IMR-90 (cell line): ENCODE measurements around the gene RFTN1. TPM values are rescaled to one million over a fixed set of nuclear protein-coding genes. Genes with fewer than 3 reads are reported as not detected.

ENCODE experiments used
- ATAC-seq: fragments of 200-7000 bp; cut with Tn5 transposase; 2 replicates; pipeline ENCODE4 v1.9.1; 2020; ENCODE audit warnings: low read depth, mild to moderate bottlenecking, moderate library complexity
- BruUV-seq: library from RNA; stranded (reverse); fragments of 400-500 nt; replicated peaks from 2 replicates; lab custom pipeline; 2021; lab: Mats Ljungman, UMichigan
- CTCF ChIA-PET: fragments of 300-600 bp; formaldehyde crosslinking; extraction: SDS; loops from one replicate; lab custom pipeline; 2021; ENCODE audit warnings: antibody characterized with exemption; lab: Yijun Ruan, JAX
- POLR2A ChIA-PET: fragments of 300-600 bp; sonication (Branson Sonifier 250); formaldehyde crosslinking; loops from one replicate; lab custom pipeline; 2022; ENCODE audit warnings: antibody characterized with exemption; ENCODE audit not compliant: unreplicated experiment; lab: Charles Lee
- DNase-seq: peaks from one replicate; pipeline ENCODE4 v3.0.0; 2013
- H2AFZ ChIP-seq: replicated peaks from 2 replicates; pipeline ENCODE3; 2013; ENCODE audit warnings: low read length, mild to moderate bottlenecking; ENCODE audit not compliant: poor library complexity
- H2AK5ac ChIP-seq: 2 replicates; pipeline ENCODE4 v1.6.1; 2013; ENCODE audit warnings: low read depth, low read length, inconsistent platforms
- H2AK9ac ChIP-seq: replicated peaks from 2 replicates; pipeline ENCODE3; 2013; ENCODE audit warnings: mild to moderate bottlenecking, low read depth, low read length, moderate library complexity; ENCODE audit not compliant: poor library complexity
- H2BK120ac ChIP-seq: 2 replicates; pipeline ENCODE4 v1.6.1; 2013; ENCODE audit warnings: low read depth, low read length, inconsistent platforms
- H2BK15ac ChIP-seq: 3 replicates; pipeline ENCODE4 v1.6.1; 2013; ENCODE audit warnings: low read depth, low read length, inconsistent platforms
- H2BK20ac ChIP-seq: 2 replicates; pipeline ENCODE4 v1.6.1; 2013; ENCODE audit warnings: low read depth, mild to moderate bottlenecking, inconsistent platforms, low read length, moderate library complexity
- H2BK5ac ChIP-seq: 2 replicates; pipeline ENCODE4 v1.6.1; 2013; ENCODE audit warnings: mild to moderate bottlenecking, low read depth, low read length, inconsistent platforms; ENCODE audit not compliant: poor library complexity, severe bottlenecking
- H3K14ac ChIP-seq: replicated peaks from 2 replicates; pipeline ENCODE4 v1.6.1; 2013; ENCODE audit warnings: low read depth, low read length, inconsistent platforms
- H3K18ac ChIP-seq: 2 replicates; pipeline ENCODE4 v1.6.1; 2013; ENCODE audit warnings: low read depth, low read length, control low read depth
- H3K23ac ChIP-seq: 2 replicates; pipeline ENCODE4 v1.6.1; 2013; ENCODE audit warnings: low read depth, low read length, inconsistent platforms
- H3K27ac ChIP-seq: 2 replicates; pipeline ENCODE4 v1.5.1; 2013; ENCODE audit warnings: mild to moderate bottlenecking, control low read depth, low read length; ENCODE audit not compliant: insufficient read depth
- H3K27me3 ChIP-seq: 2 replicates; pipeline ENCODE4 v1.6.1; 2013; ENCODE audit warnings: low read length; ENCODE audit not compliant: control insufficient read depth, insufficient read depth
- H3K36me3 ChIP-seq: 2 replicates; pipeline ENCODE4 v1.6.1; 2013; ENCODE audit warnings: low read length, mixed read lengths; ENCODE audit not compliant: control insufficient read depth, insufficient read depth
- H3K4ac ChIP-seq: 2 replicates; pipeline ENCODE4 v1.6.1; 2013; ENCODE audit warnings: low read depth, low read length, inconsistent platforms
- H3K4me1 ChIP-seq: 2 replicates; pipeline ENCODE4 v1.6.1; 2013; ENCODE audit warnings: low read length, mixed read lengths; ENCODE audit not compliant: control insufficient read depth, insufficient read depth
- H3K4me2 ChIP-seq: 2 replicates; pipeline ENCODE4 v1.6.1; 2013; ENCODE audit warnings: low read depth, mild to moderate bottlenecking, control low read depth, low read length, moderate library complexity
- H3K4me3 ChIP-seq: 2 replicates; pipeline ENCODE4 v1.5.1; 2013; ENCODE audit warnings: low read depth, mild to moderate bottlenecking, control low read depth, low read length, moderate library complexity; ENCODE audit not compliant: insufficient read depth
- H3K56ac ChIP-seq: 2 replicates; pipeline ENCODE4 v1.6.1; 2013; ENCODE audit warnings: low read length, inconsistent platforms; ENCODE audit not compliant: insufficient read depth; ENCODE audit errors: extremely low read depth
- H3K79me1 ChIP-seq, 2 experiments: 2 replicates each; pipeline ENCODE4 v1.6.1; 2013; ENCODE audit warnings: low read length in 2 of 2, inconsistent platforms in 1 of 2, low read depth in 1 of 2
- H3K9ac ChIP-seq: 2 replicates; pipeline ENCODE4 v1.6.1; 2013; ENCODE audit warnings: low read depth, low read length, control low read depth
- H3K9me1 ChIP-seq: 2 replicates; pipeline ENCODE4 v1.6.1; 2013; ENCODE audit warnings: low read length, inconsistent platforms; ENCODE audit not compliant: insufficient read depth
- H3K9me3 ChIP-seq: 2 replicates; pipeline ENCODE4 v1.6.1; 2013; ENCODE audit warnings: low read length; ENCODE audit not compliant: control insufficient read depth, insufficient read depth
- H4K20me1 ChIP-seq: 2 replicates; pipeline ENCODE4 v1.6.1; 2013; ENCODE audit warnings: low read length, inconsistent platforms; ENCODE audit not compliant: insufficient read depth
- H4K5ac ChIP-seq: 2 replicates; pipeline ENCODE4 v1.6.1; 2013; ENCODE audit warnings: mild to moderate bottlenecking, low read depth, low read length, control low read depth
- H4K8ac ChIP-seq, 2 experiments: 2 replicates each; pipeline ENCODE4 v1.6.1; 2013; ENCODE audit warnings: low read depth in 2 of 2, low read length in 2 of 2, control low read depth in 1 of 2, inconsistent platforms in 1 of 2
- H4K91ac ChIP-seq: 2 replicates; pipeline ENCODE4 v1.6.1; 2013; ENCODE audit warnings: low read depth, low read length, inconsistent platforms; ENCODE audit not compliant: insufficient read depth
- CHD1 ChIP-seq: IDR thresholded peaks from 2 replicates; pipeline ENCODE4 v1.6.1; 2012; ENCODE audit warnings: low read depth, low read length, improper control_type of control experiment
- MAZ ChIP-seq: IDR thresholded peaks from 2 replicates; pipeline ENCODE4 v1.6.1; 2012; ENCODE audit warnings: low read depth, mild to moderate bottlenecking, low read length, improper control_type of control experiment, moderate library complexity, borderline replicate concordance
- MXI1 ChIP-seq: IDR thresholded peaks from 2 replicates; pipeline ENCODE4 v1.6.1; 2012; ENCODE audit warnings: low read depth, mild to moderate bottlenecking, low read length, moderate library complexity, borderline replicate concordance
- POLR2A ChIP-seq: IDR thresholded peaks from 2 replicates; pipeline ENCODE4 v1.6.1; 2012; ENCODE audit warnings: mild to moderate bottlenecking, low read depth, low read length
- RAD21 ChIP-seq: IDR thresholded peaks from 2 replicates; pipeline ENCODE4 v1.6.1; 2012; ENCODE audit warnings: low read length, improper control_type of control experiment
- SMC3 ChIP-seq: fragments of 150-350 bp; IDR thresholded peaks from 2 replicates; pipeline ENCODE4 v1.6.1; 2016; ENCODE audit warnings: low read depth, mild to moderate bottlenecking, antibody characterized with exemption, low read length, moderate library complexity
- WGBS, 2 experiments: methylation state at CpG; one replicate each; pipeline versions ENCODE4 v1.1.5 to v1.1.7; 2013; ENCODE audit warnings: missing lambda C conversion rate in 2 of 2; ENCODE audit not compliant: insufficient read length in 1 of 2; ENCODE audit errors: extremely low coverage in 2 of 2; 5-methylcytosine and 5-hydroxymethylcytosine counted together
- dilution Hi-C: fragments of 300-500 bp; cut with HindIII; formaldehyde crosslinking; loops from one replicate; pipeline ENCODE4 v1.14.3; 2018; ENCODE audit warnings: low sequenced_read_pairs; ENCODE audit not compliant: unreplicated experiment
- in situ Hi-C: fragments of 300-500 bp; cut with MboI; formaldehyde crosslinking; loops from 3 replicates; pipeline ENCODE4 v1.14.3; 2019; ENCODE audit warnings: low sequenced_read_pairs, inconsistent platforms, mixed read lengths
- intact Hi-C: fragments of 100-400 bp; cut with micrococcal nuclease; formaldehyde crosslinking; loops from 2 replicates; pipeline ENCODE4 v1.10.0; 2022
- polyA plus RNA-seq, 3 experiments: library from polyadenylated mRNA; depleted of rRNA; stranded (reverse); fragments of >200 nt; gene quantifications; 2 replicates each; pipeline ENCODE4 v1.2.3, GENCODE V29; 2012; ENCODE audit warnings: low replicate concordance in 1 of 3
- total RNA-seq: library from RNA; depleted of rRNA; stranded (reverse); fragments of >200 nt; gene quantifications from 2 replicates; pipeline ENCODE4 v1.2.3, GENCODE V29; 2012
- TF ChIP-seq, protein P1 (sequence below): conservative IDR thresholded peaks from 2 replicates; pipeline ENCODE4 v1.5.1; 2012; ENCODE audit warnings: mild to moderate bottlenecking, low read depth, low read length, improper control_type of control experiment

Gene RFTN1
- total and polyA plus RNA-seq, 2 of the 4 experiments (the other 2 are of a cell fraction), result 45.0 to 52.0 TPM

DNA sequence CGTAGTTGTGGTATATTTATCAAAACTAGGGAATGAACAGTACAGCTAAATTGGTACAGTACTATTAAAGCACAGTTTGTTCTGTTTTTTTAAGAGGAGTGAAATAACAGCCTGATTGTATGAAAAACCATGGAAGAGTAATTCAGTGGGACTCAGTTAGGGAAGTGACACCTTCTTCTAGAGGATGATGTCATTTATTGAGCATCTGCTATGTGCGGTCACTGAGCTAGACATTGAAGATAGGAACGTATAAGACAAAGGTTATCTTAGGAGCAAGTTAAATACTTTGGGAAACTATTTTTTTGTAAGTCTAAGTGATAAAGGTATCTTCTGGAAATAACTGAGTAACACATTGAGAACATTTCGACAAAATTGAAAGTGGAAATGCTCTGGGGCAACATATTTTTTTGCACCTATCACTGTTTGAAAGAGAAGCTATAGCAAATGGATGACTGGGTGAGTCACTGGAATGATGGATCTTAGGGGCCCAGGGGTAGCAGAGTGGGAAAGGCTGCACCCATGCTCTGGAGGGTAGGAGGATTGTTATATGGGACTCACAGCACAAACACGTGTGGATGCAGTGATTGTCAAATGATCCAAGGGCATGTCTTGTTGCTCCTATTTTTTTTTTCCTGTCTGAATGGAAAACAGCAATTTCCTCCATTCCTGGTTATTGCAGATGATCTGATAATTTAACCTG is 205.5 kb downstream of the RFTN1 start:
- Histone ChIP-seq H2BK20ac (no peak overlapping the region), H3K23ac (no peak overlapping the region), H3K27ac (no peak overlapping the region), H3K56ac (no peak overlapping the region), H4K20me1 (no peaks in the 10 kb centered on the region), H3K18ac (no peak overlapping the region), H3K36me3 (peaks cover 7% of the 10 kb centered on the region; the same call in 1 of the 2 replicates), H3K79me1 (peaks cover 0 to 15% of the 10 kb centered on the region in 2 experiments; a peak in 1 of 4 replicates), H3K9me1 (peaks cover 19% of the 10 kb centered on the region), H3K4me2 (no peak overlapping the region), H2AK5ac (no peak overlapping the region), H2BK120ac (no peak overlapping the region), H2AFZ (no peak overlapping the region), H3K9me3 (no peaks in the 10 kb centered on the region), H3K4me3 (no peak overlapping the region), H3K4me1 (peaks cover 1% of the 10 kb centered on the region; the same call in 1 of the 2 replicates), H2BK15ac (no peak overlapping the region), H3K4ac (no peak overlapping the region), H4K5ac (no peak overlapping the region), H4K8ac (no peak overlapping the region), H2BK5ac (no peak overlapping the region), H4K91ac (no peak overlapping the region), H3K9ac (no peak overlapping the region), H2AK9ac (no peak overlapping the region), H3K14ac (no peak overlapping the region), H3K27me3 (no peaks in the 10 kb centered on the region)
- dilution Hi-C loops, result no loop called here
- DNase-seq, result no peak
- ChIA-PET POLR2A (no interaction called here), CTCF (interaction anchor here (0.7 to 1.0 kb wide), 2 partner anchors 9 to 12 kb away, joined by 3 read pairs; no protein-coding TSS in a partner anchor)
- no peak for ATAC-seq
- no peak for TF ChIP-seq MAZ
- TF ChIP-seq SMC3, result no peak
- TF ChIP-seq, protein P1, sequence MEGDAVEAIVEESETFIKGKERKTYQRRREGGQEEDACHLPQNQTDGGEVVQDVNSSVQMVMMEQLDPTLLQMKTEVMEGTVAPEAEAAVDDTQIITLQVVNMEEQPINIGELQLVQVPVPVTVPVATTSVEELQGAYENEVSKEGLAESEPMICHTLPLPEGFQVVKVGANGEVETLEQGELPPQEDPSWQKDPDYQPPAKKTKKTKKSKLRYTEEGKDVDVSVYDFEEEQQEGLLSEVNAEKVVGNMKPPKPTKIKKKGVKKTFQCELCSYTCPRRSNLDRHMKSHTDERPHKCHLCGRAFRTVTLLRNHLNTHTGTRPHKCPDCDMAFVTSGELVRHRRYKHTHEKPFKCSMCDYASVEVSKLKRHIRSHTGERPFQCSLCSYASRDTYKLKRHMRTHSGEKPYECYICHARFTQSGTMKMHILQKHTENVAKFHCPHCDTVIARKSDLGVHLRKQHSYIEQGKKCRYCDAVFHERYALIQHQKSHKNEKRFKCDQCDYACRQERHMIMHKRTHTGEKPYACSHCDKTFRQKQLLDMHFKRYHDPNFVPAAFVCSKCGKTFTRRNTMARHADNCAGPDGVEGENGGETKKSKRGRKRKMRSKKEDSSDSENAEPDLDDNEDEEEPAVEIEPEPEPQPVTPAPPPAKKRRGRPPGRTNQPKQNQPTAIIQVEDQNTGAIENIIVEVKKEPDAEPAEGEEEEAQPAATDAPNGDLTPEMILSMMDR, result no peak
- no peak for TF ChIP-seq POLR2A
- TF ChIP-seq RAD21, result no peak
- no peak for TF ChIP-seq MXI1
- TF ChIP-seq CHD1, result no peak
- intact Hi-C loops, result no loop called here
- in situ Hi-C loops, result loop anchor here (5.0 kb wide), 1 partner anchor 209 kb away; no protein-coding TSS in a partner anchor
- 100% methylated on average over 3 of the region's 5 CpGs; no CpG with 5 or more reads in 1 of the 2 experiments for WGBS, 2 experiments
- BruUV-seq, result TSS peak; percentile 23
